Measurements from ENCODE around the gene POU3F1.

DNA sequence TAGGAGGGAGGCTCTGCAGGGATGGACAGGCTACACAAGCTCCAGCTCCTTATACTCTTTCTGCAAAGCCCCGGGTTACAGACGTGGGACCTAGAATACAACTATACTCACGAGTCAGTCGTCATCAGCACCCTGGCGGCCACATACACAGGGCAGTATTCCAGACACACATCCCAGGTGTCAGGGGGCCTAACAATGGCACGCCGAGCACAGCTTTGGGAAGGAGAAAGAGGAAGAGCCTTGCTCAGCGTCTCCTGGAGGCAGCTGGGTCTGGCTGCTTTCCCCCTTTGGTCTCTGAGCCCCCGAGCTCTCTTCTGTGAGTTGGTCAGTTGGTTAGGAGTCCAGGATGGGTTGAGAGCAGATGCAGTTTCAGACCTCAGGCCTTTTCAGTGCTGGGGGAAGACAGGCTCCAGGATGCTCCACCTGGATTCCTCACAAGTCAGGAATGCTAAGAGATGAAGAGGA lies 4.5 kb upstream of the POU3F1 start:
- TF ChIP-seq, protein P1, sequence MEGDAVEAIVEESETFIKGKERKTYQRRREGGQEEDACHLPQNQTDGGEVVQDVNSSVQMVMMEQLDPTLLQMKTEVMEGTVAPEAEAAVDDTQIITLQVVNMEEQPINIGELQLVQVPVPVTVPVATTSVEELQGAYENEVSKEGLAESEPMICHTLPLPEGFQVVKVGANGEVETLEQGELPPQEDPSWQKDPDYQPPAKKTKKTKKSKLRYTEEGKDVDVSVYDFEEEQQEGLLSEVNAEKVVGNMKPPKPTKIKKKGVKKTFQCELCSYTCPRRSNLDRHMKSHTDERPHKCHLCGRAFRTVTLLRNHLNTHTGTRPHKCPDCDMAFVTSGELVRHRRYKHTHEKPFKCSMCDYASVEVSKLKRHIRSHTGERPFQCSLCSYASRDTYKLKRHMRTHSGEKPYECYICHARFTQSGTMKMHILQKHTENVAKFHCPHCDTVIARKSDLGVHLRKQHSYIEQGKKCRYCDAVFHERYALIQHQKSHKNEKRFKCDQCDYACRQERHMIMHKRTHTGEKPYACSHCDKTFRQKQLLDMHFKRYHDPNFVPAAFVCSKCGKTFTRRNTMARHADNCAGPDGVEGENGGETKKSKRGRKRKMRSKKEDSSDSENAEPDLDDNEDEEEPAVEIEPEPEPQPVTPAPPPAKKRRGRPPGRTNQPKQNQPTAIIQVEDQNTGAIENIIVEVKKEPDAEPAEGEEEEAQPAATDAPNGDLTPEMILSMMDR (IDR thresholded peaks at IDR 0.05; ENCODE audit: low read depth, low read length) = no peak
- TF ChIP-seq EZH2phosphoT487 (IDR thresholded peaks at IDR 0.05; ENCODE audit: low read depth) = no peak

Data from OCI-LY3 (cell line).